Activated effector memory CD4-positive, alpha-beta T cell treated with anti-CD3 and anti-CD28 coated beads, Interleukin-2, amount 50 U/mL, for 16 hours (primary cell): ENCODE measurements around the gene WDR18.

Source experiments
- DNase-seq: peaks from one replicate; pipeline ENCODE4 v3.0.0-alpha.2; 2020

The WDR18 gene

GRCh38 chr19:966485-967088, 17.6 kb upstream of the WDR18 start:
- no peak for DNase-seq

- peak; percentile 71 for DNase-seq
Observed at GRCh38 chr19:970695-971094, 13.4 kb upstream of the WDR18 start.

- no peak for DNase-seq
Observed at GRCh38 chr19:971795-972194, 12.3 kb upstream of the WDR18 start.

- DNase-seq = no peak
Observed at GRCh38 chr19:972281-972680, 11.9 kb upstream of the WDR18 start.

GRCh38 chr19:973726-974563, 10.2 kb upstream of the WDR18 start:
- DNase-seq = no peak

GRCh38 chr19:974564-975257, 9.4 kb upstream of the WDR18 start:
- DNase-seq = no peak

- DNase-seq = no peak
Observed at GRCh38 chr19:976476-976875, 7.7 kb upstream of the WDR18 start.

- DNase-seq = no peak
Observed at GRCh38 chr19:977058-977464, 7.1 kb upstream of the WDR18 start.

- DNase-seq = no peak
Observed at GRCh38 chr19:979318-979741, 4.8 kb upstream of the WDR18 start.

- DNase-seq = no peak
Observed at GRCh38 chr19:980133-980998, 3.8 kb upstream of the WDR18 start.

- peak; percentile 92 for DNase-seq
Observed at GRCh38 chr19:982567-983170, 1.5 kb upstream of the WDR18 start.

GRCh38 chr19:986083-986482, 1.9 kb downstream of the WDR18 start:
- no peak for DNase-seq

- no peak for DNase-seq
Observed at GRCh38 chr19:988081-988480, 3.9 kb downstream of the WDR18 start.

- no peak for DNase-seq
Observed at GRCh38 chr19:988510-988909, 4.4 kb downstream of the WDR18 start.

- DNase-seq = no peak
Observed at GRCh38 chr19:989381-990081, 5.4 kb downstream of the WDR18 start.

GRCh38 chr19:990119-990571, 6.0 kb downstream of the WDR18 start:
- no peak for DNase-seq

GRCh38 chr19:990746-991145, 6.6 kb downstream of the WDR18 start:
- no peak for DNase-seq

GRCh38 chr19:991174-991931, 7.2 kb downstream of the WDR18 start:
- DNase-seq = peak; percentile 81

GRCh38 chr19:991932-992669, 8.0 kb downstream of the WDR18 start:
- no peak for DNase-seq

- DNase-seq = no peak
Observed at GRCh38 chr19:992670-993055, 8.5 kb downstream of the WDR18 start.
